ENCODE results near the gene PHKA1.
A peak's percentile ranks its signal among the peaks of the same experiment; 100 is the strongest.
"Not testable (repeated sequence)": the region's sequence is repeated elsewhere in the genome, so short reads cannot be mapped to it uniquely, and the experiment has no call there.

PHKA1 gene

DNA sequence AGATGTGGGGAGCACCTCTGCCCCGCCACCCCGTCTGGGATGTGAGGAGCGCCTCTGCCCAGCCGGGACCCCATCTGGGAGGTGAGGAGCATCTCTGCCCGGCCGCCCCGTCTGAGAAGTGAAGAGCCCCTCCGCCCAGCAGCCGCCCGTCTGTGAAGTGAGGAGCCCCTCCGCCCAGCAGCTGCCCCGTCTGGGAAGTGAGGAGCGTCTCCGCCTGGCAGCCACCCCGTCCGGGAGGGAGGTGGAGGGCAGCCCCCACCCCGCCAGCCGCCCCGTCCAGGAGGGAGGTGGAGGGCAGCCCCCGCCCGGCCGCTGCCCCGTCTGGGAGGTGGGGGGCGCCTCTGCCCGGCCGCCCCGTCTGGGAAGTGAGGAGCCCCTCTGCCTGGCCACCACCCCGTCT is 154.5 kb downstream of the PHKA1 start:
- H3K4me3 ChIP-seq (ENCODE audit: control insufficient read depth in 1 of 7, extremely low read depth in 1 of 7, insufficient read depth in 4 of 7, low read depth in 2 of 7, low read length in 6 of 7); DNase-seq; CTCF ChIA-PET; H3K27me3 ChIP-seq (replicated peaks in 2 of 5; ENCODE audit: control insufficient read depth in 4 of 5, insufficient read depth in 5 of 5, low read length in 4 of 5); H3K27ac ChIP-seq (ENCODE audit: insufficient read depth in 1 of 2, low read depth in 1 of 2, low read length in 2 of 2, poor library complexity in 1 of 2, severe bottlenecking in 2 of 2); H3K9me3 ChIP-seq (ENCODE audit: control extremely low read depth in 1 of 5, control insufficient read depth in 4 of 5, insufficient read depth in 2 of 5, low read depth in 1 of 5, low read length in 4 of 5); POLR2A ChIA-PET; H3K36me3 ChIP-seq (ENCODE audit: control insufficient read depth in 4 of 4, insufficient read depth in 4 of 4, low read length in 3 of 4); H3K4me1 ChIP-seq (ENCODE audit: control extremely low read depth in 1 of 4, control insufficient read depth in 4 of 4, insufficient read depth in 4 of 4, low read length in 3 of 4): not testable (repeated sequence)
- 90% methylated on average over 2 of the region's 28 CpGs for WGBS (ENCODE audit: insufficient coverage)

DNA sequence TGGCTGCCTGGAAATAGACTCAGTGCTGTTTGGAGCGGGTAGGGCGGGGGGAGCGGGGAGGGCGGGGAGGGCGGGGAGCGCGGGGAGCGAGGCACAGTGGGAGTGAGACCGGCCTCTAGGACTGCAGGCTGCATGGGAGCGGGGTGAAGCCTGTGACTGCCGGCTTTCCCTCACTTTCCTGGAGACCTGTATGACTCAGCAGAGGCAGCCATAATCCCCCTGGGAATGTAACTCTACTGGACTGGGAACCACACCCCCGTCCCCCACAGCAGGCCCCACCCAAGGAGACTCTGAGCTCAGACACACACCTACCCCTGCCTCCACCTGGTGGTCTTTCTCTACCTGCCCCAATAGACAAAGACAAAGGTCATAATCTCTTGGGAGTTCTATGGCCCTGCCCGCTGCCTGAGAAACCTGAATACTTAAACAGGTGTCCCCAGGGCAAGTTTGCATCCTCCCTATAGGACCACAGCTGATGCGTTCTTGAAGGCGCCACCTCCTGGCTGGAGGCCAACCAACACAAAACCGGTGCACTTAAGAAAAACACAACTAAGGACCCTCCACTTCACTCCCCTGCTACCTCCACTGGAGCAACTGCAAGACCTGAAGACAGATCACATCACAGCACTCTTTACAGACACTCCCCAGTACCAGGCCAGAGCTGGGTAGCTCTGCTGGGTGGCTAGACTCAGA is 159.5 kb downstream of the PHKA1 start:
- no peak overlapping the region for H3K27ac ChIP-seq (ENCODE audit: insufficient read depth in 1 of 2, low read depth in 1 of 2, low read length in 2 of 2, poor library complexity in 1 of 2, severe bottlenecking in 2 of 2)
- no peak overlapping the region for H3K4me3 ChIP-seq (ENCODE audit: control insufficient read depth in 1 of 7, extremely low read depth in 1 of 7, insufficient read depth in 4 of 7, low read depth in 2 of 7, low read length in 6 of 7)
- ChIA-PET POLR2A (no interaction called here), CTCF (no interaction called here)
- no peaks in the 10 kb centered on the region for H3K36me3 ChIP-seq (ENCODE audit: control insufficient read depth in 4 of 4, insufficient read depth in 4 of 4, low read length in 3 of 4)
- DNase-seq, result no peak
- H3K4me1 ChIP-seq (ENCODE audit: control extremely low read depth in 1 of 4, control insufficient read depth in 4 of 4, insufficient read depth in 4 of 4, low read length in 3 of 4), result no peaks in the 10 kb centered on the region
- no peaks in the 10 kb centered on the region for H3K9me3 ChIP-seq (ENCODE audit: control extremely low read depth in 1 of 5, control insufficient read depth in 4 of 5, insufficient read depth in 2 of 5, low read depth in 1 of 5, low read length in 4 of 5)
- H3K27me3 ChIP-seq (replicated peaks in 2 of 5; ENCODE audit: control insufficient read depth in 4 of 5, insufficient read depth in 5 of 5, low read length in 4 of 5), result no peaks in the 10 kb centered on the region
- 83% methylated on average over 15 of the region's 16 CpGs for WGBS (ENCODE audit: insufficient coverage)

DNA sequence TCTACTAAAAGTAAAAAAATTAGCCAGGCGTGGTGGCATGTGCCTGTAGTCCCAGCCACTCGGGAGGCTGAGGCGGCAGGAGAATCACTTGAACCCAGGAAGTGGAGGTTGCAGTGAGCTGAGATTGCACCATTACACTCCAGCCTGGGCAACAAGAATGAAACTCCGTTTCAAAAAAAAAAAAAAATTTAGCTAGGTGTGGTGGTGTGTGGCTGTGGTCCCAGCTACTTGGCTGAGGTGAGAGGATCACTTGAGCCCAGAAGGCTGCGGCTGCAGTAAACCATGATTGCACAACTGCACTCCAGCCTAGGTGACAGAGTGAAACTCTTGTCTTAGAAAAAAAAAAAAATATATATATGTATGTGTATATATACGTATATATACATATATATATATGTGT is 161.7 kb downstream of the PHKA1 start:
- CTCF ChIA-PET; H3K27me3 ChIP-seq (replicated peaks in 2 of 5; ENCODE audit: control insufficient read depth in 4 of 5, insufficient read depth in 5 of 5, low read length in 4 of 5); H3K36me3 ChIP-seq (ENCODE audit: control insufficient read depth in 4 of 4, insufficient read depth in 4 of 4, low read length in 3 of 4); H3K27ac ChIP-seq (ENCODE audit: insufficient read depth in 1 of 2, low read depth in 1 of 2, low read length in 2 of 2, poor library complexity in 1 of 2, severe bottlenecking in 2 of 2); DNase-seq; H3K4me1 ChIP-seq (ENCODE audit: control extremely low read depth in 1 of 4, control insufficient read depth in 4 of 4, insufficient read depth in 4 of 4, low read length in 3 of 4); H3K9me3 ChIP-seq (ENCODE audit: control extremely low read depth in 1 of 5, control insufficient read depth in 4 of 5, insufficient read depth in 2 of 5, low read depth in 1 of 5, low read length in 4 of 5); H3K4me3 ChIP-seq (ENCODE audit: control insufficient read depth in 1 of 7, extremely low read depth in 1 of 7, insufficient read depth in 4 of 7, low read depth in 2 of 7, low read length in 6 of 7); POLR2A ChIA-PET: not testable (repeated sequence)
- 85% methylated on average over 3 of the region's 6 CpGs for WGBS (ENCODE audit: insufficient coverage)

DNA sequence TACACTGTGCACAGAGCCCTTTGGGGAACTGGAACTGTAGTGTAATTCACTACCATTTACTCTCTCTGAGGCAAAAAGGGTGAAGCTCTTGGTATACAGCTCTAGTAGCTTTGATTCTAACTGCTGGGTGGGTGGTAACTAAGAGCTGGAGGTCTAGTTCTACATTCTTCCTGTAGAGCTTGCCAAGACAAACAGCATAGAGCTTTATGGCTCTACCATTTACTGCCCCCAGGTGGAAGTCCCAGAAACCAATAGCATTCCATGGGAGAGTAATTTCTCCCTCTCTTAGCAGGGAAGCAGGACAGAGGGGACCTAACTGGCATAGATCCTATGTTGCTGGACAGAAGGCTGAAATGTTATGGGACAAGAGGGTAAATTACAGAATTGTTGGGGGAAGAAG is 168.1 kb downstream of the PHKA1 start:
- CTCF ChIA-PET, result interaction anchor here (1.5 kb wide), 1 partner anchor 9 kb away, joined by 4 read pairs; no protein-coding TSS in a partner anchor

DNA sequence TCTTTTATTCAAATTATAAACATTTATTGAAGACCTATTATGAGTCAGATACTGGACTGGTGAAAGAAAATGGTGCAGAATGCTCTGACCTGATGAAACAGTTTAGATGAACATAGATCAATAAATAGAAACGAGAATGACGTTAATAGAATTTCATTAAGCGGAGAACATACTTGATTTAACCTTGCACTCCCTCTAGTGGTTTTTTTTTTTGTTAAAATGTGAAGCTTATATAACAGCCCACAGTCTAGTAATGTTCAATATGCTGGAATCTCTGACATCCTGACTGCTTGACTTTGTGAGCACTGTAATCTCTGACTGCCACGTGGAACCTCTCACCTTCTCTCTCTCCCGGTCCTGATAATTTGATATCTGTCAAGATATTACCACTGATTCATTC is 173.8 kb downstream of the PHKA1 start:
- no peaks in the 10 kb centered on the region for H3K9me3 ChIP-seq (ENCODE audit: control extremely low read depth in 1 of 5, control insufficient read depth in 4 of 5, insufficient read depth in 2 of 5, low read depth in 1 of 5, low read length in 4 of 5)
- no peaks in the 10 kb centered on the region for H3K4me1 ChIP-seq (ENCODE audit: control extremely low read depth in 1 of 4, control insufficient read depth in 4 of 4, insufficient read depth in 4 of 4, low read length in 3 of 4)
- ChIA-PET POLR2A (no interaction called here), CTCF (interaction anchor here (0.6 to 4.4 kb wide), 5 partner anchors 12 to 294 kb away, joined by 3 to 24 read pairs (median 4); no protein-coding TSS in a partner anchor)
- DNase-seq, result peak; percentile 25 to 41 (median 35)
- no peaks in the 10 kb centered on the region for H3K27me3 ChIP-seq (replicated peaks in 2 of 5; ENCODE audit: control insufficient read depth in 4 of 5, insufficient read depth in 5 of 5, low read length in 4 of 5)
- no peak overlapping the region for H3K4me3 ChIP-seq (ENCODE audit: control insufficient read depth in 1 of 7, extremely low read depth in 1 of 7, insufficient read depth in 4 of 7, low read depth in 2 of 7, low read length in 6 of 7)
- no peak overlapping the region for H3K27ac ChIP-seq (ENCODE audit: insufficient read depth in 1 of 2, low read depth in 1 of 2, low read length in 2 of 2, poor library complexity in 1 of 2, severe bottlenecking in 2 of 2)
- 19% methylated on average over 2 of the region's 5 CpGs for WGBS (ENCODE audit: insufficient coverage)
- H3K36me3 ChIP-seq (ENCODE audit: control insufficient read depth in 4 of 4, insufficient read depth in 4 of 4, low read length in 3 of 4), result peaks cover 0 to 7% (median 4%) of the 10 kb centered on the region in 4 experiments

More for the DNA sequence above, 168.1 kb downstream of the PHKA1 start:
- Histone ChIP-seq H3K27ac (ENCODE audit: insufficient read depth in 1 of 2, low read depth in 1 of 2, low read length in 2 of 2, poor library complexity in 1 of 2, severe bottlenecking in 2 of 2) (no peak overlapping the region), H3K27me3 (replicated peaks in 2 of 5; ENCODE audit: control insufficient read depth in 4 of 5, insufficient read depth in 5 of 5, low read length in 4 of 5) (no peaks in the 10 kb centered on the region), H3K9me3 (ENCODE audit: control extremely low read depth in 1 of 5, control insufficient read depth in 4 of 5, insufficient read depth in 2 of 5, low read depth in 1 of 5, low read length in 4 of 5) (no peaks in the 10 kb centered on the region), H3K4me1 (ENCODE audit: control extremely low read depth in 1 of 4, control insufficient read depth in 4 of 4, insufficient read depth in 4 of 4, low read length in 3 of 4) (no peaks in the 10 kb centered on the region), H3K36me3 (ENCODE audit: control insufficient read depth in 4 of 4, insufficient read depth in 4 of 4, low read length in 3 of 4) (peaks cover 2 to 6% (median 3%) of the 10 kb centered on the region in 4 experiments), H3K4me3 (ENCODE audit: control insufficient read depth in 1 of 7, extremely low read depth in 1 of 7, insufficient read depth in 4 of 7, low read depth in 2 of 7, low read length in 6 of 7) (no peak overlapping the region)
- no peak for DNase-seq
- POLR2A ChIA-PET, result no interaction called here

DNA sequence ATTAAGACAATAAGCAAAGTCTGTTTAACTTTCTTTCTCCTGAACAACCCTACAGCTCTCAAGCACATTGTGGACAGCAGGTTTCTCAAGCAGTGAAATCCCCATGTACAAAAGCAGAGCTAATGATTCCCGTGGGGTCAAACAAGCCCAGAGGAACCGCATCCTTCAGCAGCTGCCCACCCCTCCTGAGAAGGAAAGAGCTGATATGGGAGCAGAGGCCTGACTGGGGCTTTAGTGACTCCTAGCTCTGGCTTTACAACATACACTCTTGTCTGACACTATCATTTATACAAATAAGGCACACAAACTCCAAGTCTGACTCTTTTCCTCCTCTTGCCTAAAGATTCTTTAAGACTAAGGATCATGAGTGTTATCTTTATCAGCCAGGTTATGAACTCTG is 174.3 kb downstream of the PHKA1 start:
- no peaks in the 10 kb centered on the region for H3K9me3 ChIP-seq (ENCODE audit: control extremely low read depth in 1 of 5, control insufficient read depth in 4 of 5, insufficient read depth in 2 of 5, low read depth in 1 of 5, low read length in 4 of 5)
- CTCF ChIA-PET, result interaction anchor here (1.2 to 4.4 kb wide), 4 partner anchors 12 to 293 kb away, joined by 3 to 24 read pairs (median 4); no protein-coding TSS in a partner anchor

DNA sequence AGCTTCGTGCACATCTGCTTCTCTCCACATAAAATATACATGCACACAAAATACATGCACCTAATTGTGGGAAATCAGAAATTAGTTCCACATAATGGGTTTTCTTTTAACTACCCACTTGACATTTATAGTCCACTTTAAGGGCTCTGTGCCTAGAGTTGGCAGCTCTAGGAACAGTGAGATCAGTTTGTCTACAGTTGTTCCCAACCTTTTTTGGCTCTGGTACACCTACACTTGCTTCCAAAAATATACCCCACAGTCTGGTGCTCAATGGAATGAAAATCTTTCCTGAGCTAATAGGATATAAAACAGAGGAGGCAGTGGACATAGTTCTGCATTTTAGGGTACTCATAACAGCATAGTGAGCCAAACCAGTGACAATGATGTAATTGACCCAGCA is 177.6 kb downstream of the PHKA1 start:
- Histone ChIP-seq H3K4me3 (ENCODE audit: control insufficient read depth in 1 of 7, extremely low read depth in 1 of 7, insufficient read depth in 4 of 7, low read depth in 2 of 7, low read length in 6 of 7) (no peak overlapping the region), H3K4me1 (ENCODE audit: control extremely low read depth in 1 of 4, control insufficient read depth in 4 of 4, insufficient read depth in 4 of 4, low read length in 3 of 4) (no peaks in the 10 kb centered on the region), H3K27me3 (replicated peaks in 2 of 5; ENCODE audit: control insufficient read depth in 4 of 5, insufficient read depth in 5 of 5, low read length in 4 of 5) (no peaks in the 10 kb centered on the region), H3K36me3 (ENCODE audit: control insufficient read depth in 4 of 4, insufficient read depth in 4 of 4, low read length in 3 of 4) (peaks cover 0 to 3% (median 1%) of the 10 kb centered on the region in 4 experiments), H3K27ac (ENCODE audit: insufficient read depth in 1 of 2, low read depth in 1 of 2, low read length in 2 of 2, poor library complexity in 1 of 2, severe bottlenecking in 2 of 2) (no peak overlapping the region), H3K9me3 (ENCODE audit: control extremely low read depth in 1 of 5, control insufficient read depth in 4 of 5, insufficient read depth in 2 of 5, low read depth in 1 of 5, low read length in 4 of 5) (no peaks in the 10 kb centered on the region)
- ChIA-PET POLR2A (no interaction called here), CTCF (interaction anchor here (0.9 to 4.4 kb wide), 5 partner anchors 8 to 290 kb away, joined by 4 to 24 read pairs (median 5); no protein-coding TSS in a partner anchor)
- no CpG with 5 or more reads among the region's 1 CpG for WGBS (ENCODE audit: insufficient coverage)
- DNase-seq, result no peak

More for the DNA sequence above, 174.3 kb downstream of the PHKA1 start:
- no peak for DNase-seq
- Histone ChIP-seq H3K27ac (ENCODE audit: insufficient read depth in 1 of 2, low read depth in 1 of 2, low read length in 2 of 2, poor library complexity in 1 of 2, severe bottlenecking in 2 of 2) (no peak overlapping the region), H3K4me3 (ENCODE audit: control insufficient read depth in 1 of 7, extremely low read depth in 1 of 7, insufficient read depth in 4 of 7, low read depth in 2 of 7, low read length in 6 of 7) (no peak overlapping the region), H3K36me3 (ENCODE audit: control insufficient read depth in 4 of 4, insufficient read depth in 4 of 4, low read length in 3 of 4) (peaks cover 0 to 7% (median 4%) of the 10 kb centered on the region in 4 experiments), H3K27me3 (replicated peaks in 2 of 5; ENCODE audit: control insufficient read depth in 4 of 5, insufficient read depth in 5 of 5, low read length in 4 of 5) (no peaks in the 10 kb centered on the region), H3K4me1 (ENCODE audit: control extremely low read depth in 1 of 4, control insufficient read depth in 4 of 4, insufficient read depth in 4 of 4, low read length in 3 of 4) (no peaks in the 10 kb centered on the region)
- 75% methylated on average over 2 of the region's 2 CpGs for WGBS (ENCODE audit: insufficient coverage)
- POLR2A ChIA-PET, result interaction anchor here (0.6 kb wide), 1 partner anchor 193 kb away, joined by 3 read pairs; no protein-coding TSS in a partner anchor

Measured in common myeloid progenitor, CD34-positive (primary cell).